Measurements from ENCODE around the gene OTOGL.

- TF ChIP-seq, protein P1, sequence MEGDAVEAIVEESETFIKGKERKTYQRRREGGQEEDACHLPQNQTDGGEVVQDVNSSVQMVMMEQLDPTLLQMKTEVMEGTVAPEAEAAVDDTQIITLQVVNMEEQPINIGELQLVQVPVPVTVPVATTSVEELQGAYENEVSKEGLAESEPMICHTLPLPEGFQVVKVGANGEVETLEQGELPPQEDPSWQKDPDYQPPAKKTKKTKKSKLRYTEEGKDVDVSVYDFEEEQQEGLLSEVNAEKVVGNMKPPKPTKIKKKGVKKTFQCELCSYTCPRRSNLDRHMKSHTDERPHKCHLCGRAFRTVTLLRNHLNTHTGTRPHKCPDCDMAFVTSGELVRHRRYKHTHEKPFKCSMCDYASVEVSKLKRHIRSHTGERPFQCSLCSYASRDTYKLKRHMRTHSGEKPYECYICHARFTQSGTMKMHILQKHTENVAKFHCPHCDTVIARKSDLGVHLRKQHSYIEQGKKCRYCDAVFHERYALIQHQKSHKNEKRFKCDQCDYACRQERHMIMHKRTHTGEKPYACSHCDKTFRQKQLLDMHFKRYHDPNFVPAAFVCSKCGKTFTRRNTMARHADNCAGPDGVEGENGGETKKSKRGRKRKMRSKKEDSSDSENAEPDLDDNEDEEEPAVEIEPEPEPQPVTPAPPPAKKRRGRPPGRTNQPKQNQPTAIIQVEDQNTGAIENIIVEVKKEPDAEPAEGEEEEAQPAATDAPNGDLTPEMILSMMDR (IDR thresholded peaks at IDR 0.05), result no peak
- no peak for TF ChIP-seq ZFX (IDR thresholded peaks at IDR 0.05; ENCODE audit: borderline replicate concordance)
Measured at GRCh38 chr12:80129895-80130530, 30.7 kb downstream of the OTOGL start.
